ENCODE measurements around the gene CBX1.

The CBX1 gene

DNA sequence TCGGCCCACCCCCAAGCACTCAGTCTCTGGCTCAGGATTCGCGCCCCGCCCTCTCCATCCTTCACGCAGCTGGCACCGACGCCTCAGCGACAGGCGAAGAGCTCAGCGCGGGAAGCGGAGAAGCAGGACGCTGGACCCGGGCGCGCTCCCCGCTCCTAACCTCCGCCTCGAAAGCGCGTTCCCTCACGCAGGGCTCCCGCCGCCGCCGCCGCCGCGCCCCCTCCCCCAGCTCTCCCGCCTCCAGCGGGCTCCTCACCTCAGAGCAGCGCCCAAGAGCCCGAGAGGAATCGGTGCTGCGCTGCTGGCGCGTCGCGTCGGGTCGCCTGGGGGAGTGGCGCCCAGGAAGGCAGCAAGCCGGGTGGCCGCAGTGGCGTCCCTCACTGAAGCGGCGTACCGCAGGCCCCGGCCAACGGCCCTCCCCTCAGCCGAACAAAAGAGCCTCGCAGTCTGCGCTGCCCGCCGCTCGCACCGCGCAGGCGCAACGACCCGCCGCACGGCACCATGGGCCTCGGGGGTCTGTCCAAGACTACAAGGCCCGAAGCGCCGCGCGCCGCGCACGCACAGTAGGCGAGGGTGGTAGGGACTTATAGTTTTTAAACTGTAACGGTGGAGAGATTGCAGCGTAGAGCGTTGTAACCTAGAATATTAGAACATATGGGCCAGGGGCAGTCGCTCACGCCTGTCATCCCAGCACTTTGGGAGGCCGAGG, at the start of gene CBX1:
Gene CBX1, minus strand, starts transcription at position 467 of the 709 bp plus-strand sequence. CDS start 24,474 bp downstream, outside the sequence.
- no peak for TF ChIP-seq ZFX (IDR thresholded peaks at IDR 0.05; ENCODE audit: borderline replicate concordance)
- TF ChIP-seq, protein P1, sequence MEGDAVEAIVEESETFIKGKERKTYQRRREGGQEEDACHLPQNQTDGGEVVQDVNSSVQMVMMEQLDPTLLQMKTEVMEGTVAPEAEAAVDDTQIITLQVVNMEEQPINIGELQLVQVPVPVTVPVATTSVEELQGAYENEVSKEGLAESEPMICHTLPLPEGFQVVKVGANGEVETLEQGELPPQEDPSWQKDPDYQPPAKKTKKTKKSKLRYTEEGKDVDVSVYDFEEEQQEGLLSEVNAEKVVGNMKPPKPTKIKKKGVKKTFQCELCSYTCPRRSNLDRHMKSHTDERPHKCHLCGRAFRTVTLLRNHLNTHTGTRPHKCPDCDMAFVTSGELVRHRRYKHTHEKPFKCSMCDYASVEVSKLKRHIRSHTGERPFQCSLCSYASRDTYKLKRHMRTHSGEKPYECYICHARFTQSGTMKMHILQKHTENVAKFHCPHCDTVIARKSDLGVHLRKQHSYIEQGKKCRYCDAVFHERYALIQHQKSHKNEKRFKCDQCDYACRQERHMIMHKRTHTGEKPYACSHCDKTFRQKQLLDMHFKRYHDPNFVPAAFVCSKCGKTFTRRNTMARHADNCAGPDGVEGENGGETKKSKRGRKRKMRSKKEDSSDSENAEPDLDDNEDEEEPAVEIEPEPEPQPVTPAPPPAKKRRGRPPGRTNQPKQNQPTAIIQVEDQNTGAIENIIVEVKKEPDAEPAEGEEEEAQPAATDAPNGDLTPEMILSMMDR (IDR thresholded peaks at IDR 0.05), result no peak
- H3K27ac ChIP-seq, result peak within 1 kb of the TSS; percentile 96

DNA sequence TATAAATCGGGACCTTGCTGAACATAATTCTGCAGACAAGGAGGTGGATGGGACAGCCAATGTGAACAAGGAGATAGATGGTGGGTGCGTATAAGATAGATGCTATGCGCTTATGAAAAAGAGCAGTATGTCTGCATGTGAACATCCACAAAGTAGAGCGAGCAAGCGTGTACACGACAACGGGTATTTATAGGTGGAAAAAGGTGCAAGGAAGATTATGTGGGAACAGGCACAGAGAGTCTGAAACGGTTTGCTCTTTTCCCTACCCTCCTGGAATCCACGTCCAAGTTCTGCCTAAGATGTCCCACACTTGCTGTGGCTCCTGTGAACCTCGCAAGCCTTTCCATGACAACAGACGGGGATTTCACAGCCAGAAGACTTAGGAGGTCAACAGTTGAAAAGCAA, 49.3 kb upstream of the CBX1 start:
- no peak overlapping the region for H3K27ac ChIP-seq
- TF ChIP-seq ZFX (IDR thresholded peaks at IDR 0.05; ENCODE audit: borderline replicate concordance), result no peak
- TF ChIP-seq, protein P1 (IDR thresholded peaks at IDR 0.05), result no peak

DNA sequence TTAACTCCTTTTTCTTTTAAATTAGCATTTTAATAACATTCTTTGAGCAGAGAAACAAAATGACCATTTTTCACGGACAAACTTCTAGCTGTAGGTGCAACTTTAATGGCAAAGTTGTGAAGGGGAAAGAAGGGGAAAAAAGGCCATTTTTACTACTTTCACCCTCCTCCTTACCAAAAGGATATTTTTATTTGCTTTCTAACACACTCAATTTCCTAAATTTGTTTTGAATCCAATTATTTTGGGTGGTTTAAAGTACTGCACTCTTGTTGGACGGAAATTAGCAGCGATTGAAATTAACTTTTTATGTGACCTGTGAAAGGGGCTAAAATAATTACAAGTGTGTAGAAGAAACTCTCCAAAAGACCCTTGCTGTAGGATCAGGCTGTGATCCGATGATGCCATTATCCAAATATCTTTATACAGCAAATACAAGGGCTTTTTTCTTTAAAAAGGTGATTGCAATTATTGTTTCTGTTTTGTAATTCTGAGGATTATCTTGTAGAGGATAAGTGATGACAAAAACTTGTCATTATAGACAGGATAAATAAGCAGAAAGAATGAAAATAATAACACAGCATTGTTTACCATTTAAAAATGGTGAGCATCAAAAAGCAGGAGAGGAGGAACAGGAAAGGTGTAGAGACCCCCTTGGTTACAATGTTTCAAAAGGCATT, 48.6 kb upstream of the CBX1 start:
- H3K27ac ChIP-seq, result no peak overlapping the region
- TF ChIP-seq, protein P1 (IDR thresholded peaks at IDR 0.05), result no peak
- TF ChIP-seq ZFX (IDR thresholded peaks at IDR 0.05; ENCODE audit: borderline replicate concordance), result no peak

DNA sequence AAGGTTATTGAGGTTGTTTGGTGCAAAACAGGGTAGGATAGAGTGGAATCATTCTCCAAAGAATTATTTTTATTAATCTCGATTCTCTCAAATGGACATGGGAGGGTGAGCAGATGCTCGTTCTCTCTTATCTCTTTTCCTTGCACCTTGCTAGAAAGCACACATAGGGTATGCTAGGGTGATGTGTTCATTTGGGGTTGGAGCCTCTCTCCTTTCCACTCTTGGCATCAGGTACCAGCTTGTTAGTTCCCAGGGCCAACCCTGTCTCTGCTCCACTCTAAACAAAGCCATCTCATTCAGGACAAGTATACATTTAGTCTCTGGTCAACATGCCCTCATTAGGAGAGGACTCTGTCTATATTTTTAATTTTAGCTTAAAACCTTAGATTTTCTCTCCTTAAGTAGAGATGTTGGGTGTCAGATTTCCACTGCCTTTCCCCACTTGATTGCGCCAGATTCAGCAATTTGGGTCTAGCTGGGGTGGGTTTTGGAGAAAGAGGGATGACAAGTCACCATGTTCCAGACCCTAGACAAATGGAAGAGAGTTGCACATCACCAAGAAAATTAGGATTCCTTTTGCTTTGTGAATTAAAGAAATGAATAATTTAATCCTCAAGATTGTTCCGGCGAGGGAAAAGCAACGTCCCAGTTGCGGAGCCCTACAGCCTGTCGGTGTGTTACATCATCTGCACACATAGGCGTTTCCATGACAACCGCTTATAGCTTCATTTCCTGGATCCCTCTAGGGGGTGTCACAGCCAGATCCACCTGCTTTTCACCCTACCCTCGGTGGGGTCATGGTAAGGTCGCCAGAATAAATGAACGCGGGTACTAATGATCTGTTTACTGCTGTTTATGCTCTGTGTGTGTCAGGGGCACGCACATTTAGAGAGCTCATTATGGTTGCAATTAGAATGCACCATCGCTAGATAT, 47.8 kb upstream of the CBX1 start:
- no peak overlapping the region for H3K27ac ChIP-seq
- TF ChIP-seq, protein P1 (IDR thresholded peaks at IDR 0.05), result no peak
- TF ChIP-seq ZFX (IDR thresholded peaks at IDR 0.05; ENCODE audit: borderline replicate concordance), result no peak

DNA sequence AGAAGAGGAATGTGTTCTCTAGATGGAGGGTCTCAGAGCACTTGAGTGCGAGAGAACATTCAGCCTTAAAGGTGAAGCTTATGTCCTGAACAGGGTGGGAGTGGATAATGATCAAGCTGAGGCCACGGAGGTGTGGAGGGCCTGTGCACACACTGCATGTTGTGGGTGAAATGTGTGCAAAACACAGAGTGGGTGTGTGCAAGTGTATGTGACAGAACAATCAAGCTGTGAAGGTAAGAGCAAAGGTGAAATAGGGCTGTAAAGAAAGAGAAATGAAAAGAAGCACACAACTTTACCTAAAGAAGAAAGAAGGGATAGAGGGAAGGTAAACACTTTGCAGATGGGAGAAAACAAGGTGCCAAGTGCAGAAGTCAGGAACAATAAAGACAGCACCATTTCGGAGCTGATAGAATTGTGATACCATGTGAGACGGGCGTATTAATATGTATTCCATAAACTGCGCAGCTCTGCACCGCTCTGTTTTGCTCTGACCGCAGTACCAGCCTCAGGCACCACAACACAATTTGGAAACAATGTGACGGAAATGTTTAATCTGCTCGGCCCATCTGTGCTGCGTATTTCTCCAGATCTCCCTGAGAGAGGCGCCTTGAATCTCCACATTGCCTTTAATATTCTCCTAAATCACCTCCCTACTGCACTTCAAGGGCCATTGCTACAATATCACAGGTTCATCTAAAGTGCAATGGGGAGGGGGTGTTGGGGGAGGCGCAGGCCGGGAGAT, 46.9 kb upstream of the CBX1 start:
- no peak overlapping the region for H3K27ac ChIP-seq
- no peak for TF ChIP-seq ZFX (IDR thresholded peaks at IDR 0.05; ENCODE audit: borderline replicate concordance)
- TF ChIP-seq, protein P1 (IDR thresholded peaks at IDR 0.05), result no peak

- H3K27ac ChIP-seq, result no peak overlapping the region
- TF ChIP-seq ZFX (IDR thresholded peaks at IDR 0.05; ENCODE audit: borderline replicate concordance), result no peak
- TF ChIP-seq, protein P1 (IDR thresholded peaks at IDR 0.05), result no peak
Measured at GRCh38 chr17:48144976-48145798, 43.9 kb upstream of the CBX1 start.
